CD4-positive, alpha-beta T cell (primary cell): ENCODE results near the gene GTPBP1. TPM values are rescaled to one million over a fixed set of nuclear protein-coding genes. Genes with fewer than 3 reads are reported as not detected.

Experiments
- ATAC-seq: fragments of 200-7000 bp; cut with Tn5 transposase; one replicate; pipeline ENCODE4 v1.10.0; 2022; ENCODE audit warnings: mild to moderate bottlenecking; ENCODE audit not compliant: poor library complexity
- CTCF ChIA-PET: fragments of 350-600 bp; sonication (Branson Sonifier 250); formaldehyde crosslinking; loops from one replicate; lab custom pipeline; 2021; ENCODE audit warnings: antibody characterized with exemption, inconsistent platforms; lab: Charles Lee
- POLR2A ChIA-PET: fragments of 350-600 bp; sonication (Branson Sonifier 250); formaldehyde crosslinking; loops from one replicate; lab custom pipeline; 2021; ENCODE audit warnings: antibody characterized with exemption, inconsistent platforms; lab: Charles Lee
- DNase-seq, 14 experiments: peaks; one replicate each; pipeline ENCODE4 v3.0.0-alpha.2; 2013 to 2020; ENCODE audit warnings: mixed read lengths in 2 of 14
- H3K27ac ChIP-seq, 2 donors: one replicate each; pipeline versions ENCODE4 v1.5.1 to v1.7.0; 2013; ENCODE audit warnings: low read length in 2 of 2, low read depth in 1 of 2, mild to moderate bottlenecking in 1 of 2
- H3K27me3 ChIP-seq, 2 experiments: 1 replicate in 1 of 2; 2 replicates in 1 of 2; pipeline versions ENCODE4 v1.6.1 to v1.7.0; 2013; ENCODE audit warnings: low read length in 2 of 2, control low read depth in 1 of 2, mild to moderate bottlenecking in 1 of 2, moderate library complexity in 1 of 2; ENCODE audit not compliant: insufficient read depth in 2 of 2, control insufficient read depth in 1 of 2
- H3K36me3 ChIP-seq: one replicate; pipeline ENCODE4 v1.6.1; 2013; ENCODE audit warnings: low read length, control low read depth; ENCODE audit not compliant: insufficient read depth
- H3K4me1 ChIP-seq: one replicate; pipeline ENCODE4 v1.6.1; 2013; ENCODE audit warnings: low read length, control low read depth; ENCODE audit not compliant: insufficient read depth
- H3K4me3 ChIP-seq: one replicate; pipeline ENCODE4 v1.5.1; 2013; ENCODE audit warnings: mild to moderate bottlenecking, low read length, moderate library complexity
- H3K9me3 ChIP-seq, 2 experiments: 1 replicate in 1 of 2; 2 replicates in 1 of 2; pipeline versions ENCODE4 v1.6.1 to v1.7.0; 2013; ENCODE audit warnings: low read length in 2 of 2, mild to moderate bottlenecking in 2 of 2, control low read depth in 1 of 2, moderate library complexity in 1 of 2; ENCODE audit not compliant: control insufficient read depth in 1 of 2, insufficient read depth in 1 of 2
- H3K27ac Mint-ChIP-seq: one replicate; pipeline ENCODE4 v1.8.0; 2020; ENCODE audit warnings: mixed read lengths
- H3K27me3 Mint-ChIP-seq: one replicate; pipeline ENCODE4 v1.8.0; 2021; ENCODE audit warnings: mixed read lengths
- H3K36me3 Mint-ChIP-seq: one replicate; pipeline ENCODE4 v1.8.0; 2021; ENCODE audit warnings: low read depth, mixed read lengths
- H3K4me1 Mint-ChIP-seq: one replicate; pipeline ENCODE4 v1.8.0; 2021; ENCODE audit warnings: low read depth, mixed read lengths
- H3K4me3 Mint-ChIP-seq: one replicate; pipeline ENCODE4 v1.8.0; 2020; ENCODE audit warnings: mild to moderate bottlenecking, mixed read lengths
- H3K9me3 Mint-ChIP-seq: one replicate; pipeline ENCODE4 v1.8.0; 2020; ENCODE audit warnings: mixed read lengths
- intact Hi-C, 2 experiments: fragments of 100-400 bp; cut with DNase I in 1 of 2; cut with micrococcal nuclease in 1 of 2; formaldehyde crosslinking; loops; one replicate each; pipeline versions ENCODE4 v1.15.1 to v1.9.0; 2023 to 2025; cut with DNase I, micrococcal nuclease
- polyA plus RNA-seq, 2 donors: library from polyadenylated mRNA; unstranded; fragments of 120-200 nt; gene quantifications; one replicate each; pipeline ENCODE4 v1.2.1, GENCODE V29; 2013
- total RNA-seq, 174 experiments: library from RNA in 2 of 174; stranded (reverse) in 2 of 174; gene quantifications; one replicate each; pipeline ENCODE4 v1.2.3 and lab custom pipeline; 2021 to 2026
- TF ChIP-seq, protein P1 (sequence below): fragments of 200-600 bp; IDR thresholded peaks from one replicate; pipeline ENCODE4 v1.8.0; 2022; ENCODE audit warnings: antibody characterized with exemption, mild to moderate bottlenecking

Gene GTPBP1
- total RNA-seq, result 100 to 1,000 TPM; 263 to 272 TPM
- 36.4 TPM for polyA plus RNA-seq (2013, experiment 1 of 2)
- 41.9 TPM for polyA plus RNA-seq (2013, experiment 2 of 2)
- 87.9 to 497 (median 134) reads per million in 172 experiments for total RNA-seq (lab: John Stamatoyannopoulos, UW)

DNA sequence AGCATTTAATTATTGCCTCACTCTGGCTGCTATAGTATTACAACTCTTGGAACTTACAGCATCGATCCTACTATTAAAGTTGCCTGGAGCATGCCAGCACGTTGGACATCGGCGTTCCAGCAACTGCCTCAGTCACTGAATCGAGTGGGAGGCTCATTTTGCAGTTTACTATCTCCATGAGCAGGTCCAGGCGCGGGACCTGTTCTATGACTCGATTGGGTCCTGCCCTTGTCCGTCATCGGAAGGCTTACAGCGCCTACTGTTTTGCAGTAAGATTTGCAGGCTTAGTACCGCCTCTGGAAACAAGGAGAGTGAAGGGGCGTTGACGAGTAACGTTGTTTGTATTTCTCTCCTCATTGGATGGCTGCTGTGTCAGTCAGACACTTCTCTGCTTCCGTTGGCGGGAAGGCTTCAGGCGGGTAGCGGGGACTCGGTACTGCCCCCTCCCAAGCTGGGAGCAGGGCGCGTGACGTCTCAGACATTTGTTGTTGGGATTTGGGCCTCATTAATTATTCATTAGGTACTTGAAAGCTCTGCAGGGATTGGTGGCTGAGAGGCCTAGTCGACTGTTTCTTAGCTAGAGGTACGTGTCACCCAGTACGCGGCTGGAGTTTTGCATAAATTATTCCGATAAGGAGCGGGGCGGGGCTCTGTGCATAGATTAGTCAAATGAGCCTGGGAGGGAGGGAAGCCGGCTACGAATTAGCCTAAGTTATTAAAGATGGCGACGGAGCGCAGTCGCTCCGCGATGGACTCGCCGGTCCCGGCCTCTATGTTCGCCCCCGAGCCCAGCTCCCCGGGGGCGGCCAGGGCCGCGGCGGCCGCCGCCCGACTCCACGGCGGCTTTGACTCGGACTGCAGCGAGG, at the start of gene GTPBP1:
Gene GTPBP1, plus strand, starts transcription at position 710 of the 866 bp plus-strand sequence. Its CDS starts 12 bp downstream, at position 722.
- peak within 1 kb of the TSS; percentile 93 for H3K4me3 Mint-ChIP-seq
- DNase-seq (peak; percentile 88 to 100 (median 95)), ATAC-seq (peak; percentile 78)
- H3K27me3 Mint-ChIP-seq, result peaks cover 5% of the 10 kb centered on the region
- Histone ChIP-seq H3K27ac (peak within 1 kb of the TSS; percentile 70 to 80), H3K36me3 (peaks cover 13% of the 10 kb centered on the region), H3K9me3 (no peaks in the 10 kb centered on the region), H3K4me3 (peak within 1 kb of the TSS; percentile 96), H3K4me1 (peaks cover 54% of the 10 kb centered on the region), H3K27me3 (no peaks in the 10 kb centered on the region)
- intact Hi-C loops, result loop anchor here (1.0 to 5.0 kb wide), 4 partner anchors 46 to 87 kb away; partner anchors contain the start of genes CBY1 (in 1 of the 2), DNAL4 (in 1 of the 2), FAM227A (in 1 of the 2) and SUN2 (in 1 of the 2)
- no peaks in the 10 kb centered on the region for H3K9me3 Mint-ChIP-seq
- ChIA-PET POLR2A (interaction anchor here (0.6 to 6.3 kb wide), 24 partner anchors 9 to 1339 kb away, joined by 3 to 97 read pairs (median 6); partner anchors contain the start of genes CBX6, CBX7, CBY1 and FAM227A), CTCF (interaction anchor here (0.8 to 3.4 kb wide), 4 partner anchors 9 to 28 kb away, joined by 3 to 27 read pairs (median 4); partner anchors contain the start of gene TOMM22)
- TF ChIP-seq, protein P1, sequence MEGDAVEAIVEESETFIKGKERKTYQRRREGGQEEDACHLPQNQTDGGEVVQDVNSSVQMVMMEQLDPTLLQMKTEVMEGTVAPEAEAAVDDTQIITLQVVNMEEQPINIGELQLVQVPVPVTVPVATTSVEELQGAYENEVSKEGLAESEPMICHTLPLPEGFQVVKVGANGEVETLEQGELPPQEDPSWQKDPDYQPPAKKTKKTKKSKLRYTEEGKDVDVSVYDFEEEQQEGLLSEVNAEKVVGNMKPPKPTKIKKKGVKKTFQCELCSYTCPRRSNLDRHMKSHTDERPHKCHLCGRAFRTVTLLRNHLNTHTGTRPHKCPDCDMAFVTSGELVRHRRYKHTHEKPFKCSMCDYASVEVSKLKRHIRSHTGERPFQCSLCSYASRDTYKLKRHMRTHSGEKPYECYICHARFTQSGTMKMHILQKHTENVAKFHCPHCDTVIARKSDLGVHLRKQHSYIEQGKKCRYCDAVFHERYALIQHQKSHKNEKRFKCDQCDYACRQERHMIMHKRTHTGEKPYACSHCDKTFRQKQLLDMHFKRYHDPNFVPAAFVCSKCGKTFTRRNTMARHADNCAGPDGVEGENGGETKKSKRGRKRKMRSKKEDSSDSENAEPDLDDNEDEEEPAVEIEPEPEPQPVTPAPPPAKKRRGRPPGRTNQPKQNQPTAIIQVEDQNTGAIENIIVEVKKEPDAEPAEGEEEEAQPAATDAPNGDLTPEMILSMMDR, result peak; percentile 22
- H3K36me3 Mint-ChIP-seq, result peaks cover 39% of the 10 kb centered on the region
- peak within 1 kb of the TSS; percentile 93 for H3K27ac Mint-ChIP-seq
- peaks cover 66% of the 10 kb centered on the region for H3K4me1 Mint-ChIP-seq

DNA sequence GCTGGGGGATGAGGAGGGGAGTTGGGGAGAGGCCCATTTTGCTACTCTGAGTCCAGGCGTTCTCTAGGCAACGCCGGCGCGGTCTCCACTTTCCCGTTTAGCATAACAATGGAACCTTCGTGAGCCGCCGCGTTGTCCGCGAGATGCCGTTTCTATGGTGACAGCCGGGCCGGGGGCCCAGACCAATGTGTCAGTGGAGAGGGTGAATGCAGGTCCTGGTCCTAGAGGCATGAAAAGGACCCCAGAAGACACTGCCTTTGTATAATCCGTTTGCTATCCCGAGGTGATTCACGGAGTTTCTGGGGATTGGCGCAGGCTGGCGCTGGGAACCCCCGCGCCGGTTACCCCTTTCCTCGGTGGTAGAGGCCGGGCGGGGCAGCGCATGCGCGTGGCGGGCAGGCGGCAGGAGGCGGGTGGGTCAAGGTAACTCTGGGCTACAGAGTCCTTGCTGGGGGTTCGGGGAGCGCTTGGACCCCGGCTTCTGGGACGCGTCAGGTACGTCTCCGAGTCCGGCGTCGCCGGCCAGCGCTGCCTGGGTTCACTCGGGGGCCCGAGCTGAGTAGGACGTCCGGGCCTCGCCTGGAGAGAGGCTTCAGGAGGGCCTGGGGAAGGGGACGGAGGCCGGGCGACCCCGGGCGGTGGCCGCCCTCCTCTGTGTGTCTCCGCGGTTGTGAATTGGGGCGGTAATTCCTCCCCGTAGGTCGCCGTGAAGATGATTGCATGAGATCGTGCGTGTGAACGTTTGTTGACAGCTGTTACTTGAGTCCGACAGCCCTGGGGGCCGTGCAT, 49.3 kb upstream of the GTPBP1 start, which contains the start of the genes CBY1 and FAM227A:
Gene CBY1, plus strand, starts transcription at position 383 of the 789 bp plus-strand sequence. CDS start 11,417 bp downstream, outside the sequence.
Gene FAM227A, minus strand, starts transcription at position 137 of the 789 bp plus-strand sequence. CDS start 6,224 bp downstream, outside the sequence.
- H3K36me3 Mint-ChIP-seq, result peaks cover 4% of the 10 kb centered on the region
- CTCF ChIA-PET, result interaction anchor here (5.2 kb wide), 1 partner anchor 25 kb away, joined by 22 read pairs; the partner anchor contains the start of gene TOMM22
- peak within 1 kb of the TSS; percentile 83 to 94 for H3K27ac ChIP-seq
- H3K27me3 Mint-ChIP-seq, result no peaks in the 10 kb centered on the region
- peaks cover 23% of the 10 kb centered on the region for H3K4me1 Mint-ChIP-seq
- H3K9me3 ChIP-seq, result no peaks in the 10 kb centered on the region
- ATAC-seq (peak; percentile 78), DNase-seq (peak; percentile 74 to 92 (median 82))
- TF ChIP-seq, protein P1, result no peak
- POLR2A ChIA-PET, result interaction anchor here (0.7 to 2.8 kb wide), 7 partner anchors 9 to 155 kb away, joined by 3 to 19 read pairs (median 5); partner anchors contain the start of genes GTPBP1 and TOMM22
- H3K4me1 ChIP-seq, result peaks cover 19% of the 10 kb centered on the region
- intact Hi-C loops, result loop anchor here (1.0 to 10.0 kb wide), 8 partner anchors 25 to 382 kb away; partner anchors contain the start of genes DDX17 (in 1 of the 2), DMC1 (in 1 of the 2), DNAL4 (in 1 of the 2) and GTPBP1 (in 1 of the 2)
- peak within 1 kb of the TSS; percentile 97 for H3K4me3 Mint-ChIP-seq
- H3K27me3 ChIP-seq, result no peaks in the 10 kb centered on the region
- H3K4me3 ChIP-seq, result peak within 1 kb of the TSS; percentile 86
- H3K27ac Mint-ChIP-seq, result peak within 1 kb of the TSS; percentile 98
- H3K9me3 Mint-ChIP-seq, result no peaks in the 10 kb centered on the region
- no peaks in the 10 kb centered on the region for H3K36me3 ChIP-seq
